ENCODE data around the gene SIRT3.

SIRT3 gene

DNA sequence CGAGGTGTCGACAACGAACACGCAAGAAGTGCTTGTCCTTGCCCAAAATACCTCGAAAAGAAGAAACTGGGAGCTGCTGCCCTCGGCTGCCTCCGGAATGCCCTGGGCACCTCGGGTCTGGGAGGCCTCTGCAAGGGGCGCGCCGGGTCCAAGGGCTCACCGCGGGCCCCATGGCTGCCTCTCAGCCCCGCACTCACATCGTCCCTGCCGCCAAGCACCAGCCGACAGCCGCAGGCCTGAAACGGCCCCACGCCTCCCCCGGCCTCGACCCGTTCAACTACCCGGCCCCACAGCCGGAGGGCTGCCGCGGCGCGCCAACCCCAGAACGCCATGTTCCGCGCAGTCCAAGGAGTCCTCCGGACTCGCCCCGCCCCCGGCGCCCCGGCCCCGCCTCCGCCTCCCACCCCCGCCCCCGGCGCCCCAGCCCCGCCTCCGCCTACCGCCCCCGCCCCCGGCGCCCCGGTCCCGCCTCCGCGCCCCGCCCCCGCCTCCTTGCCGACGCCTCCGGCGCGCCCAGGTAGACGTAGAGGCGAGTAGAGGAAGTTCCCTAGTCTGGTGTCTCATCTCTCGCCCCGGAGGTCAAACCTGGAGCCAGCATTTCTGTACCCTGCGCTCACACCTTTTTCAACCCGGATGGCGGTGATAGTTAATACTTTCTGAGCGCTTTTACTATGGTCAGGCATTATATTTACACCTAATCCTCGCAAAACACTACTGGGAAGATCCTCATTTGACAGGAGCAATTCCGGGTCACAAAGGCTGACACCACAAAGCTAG lies at the start of gene SIRT3:
TSS of gene SIRT3 (minus strand) at position 346 of the 777 bp plus-strand sequence. CDS start at position 332, 14 bp downstream.
- in situ Hi-C loops (cut with MboI; ENCODE audit: low sequenced_read_pairs) = no loop called here

DNA sequence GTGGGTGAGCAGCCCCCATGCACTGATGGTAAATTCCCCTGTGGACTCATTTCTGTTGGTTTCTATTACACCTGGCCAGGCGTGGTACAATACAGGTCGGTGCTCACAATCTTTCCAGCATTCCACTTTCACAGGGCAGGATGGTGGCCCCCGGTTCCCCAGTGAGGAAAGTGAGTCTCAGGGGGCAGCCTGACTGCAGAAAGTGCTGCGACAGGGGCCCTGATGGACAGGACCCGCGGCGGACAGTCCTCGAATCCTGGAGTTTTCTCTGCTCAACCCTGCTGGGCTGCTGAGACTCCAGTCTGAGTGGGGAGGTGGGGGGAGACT lies 49.7 kb upstream of the SIRT3 start:
- in situ Hi-C loops (cut with MboI; ENCODE audit: low sequenced_read_pairs) = no loop called here

DNA sequence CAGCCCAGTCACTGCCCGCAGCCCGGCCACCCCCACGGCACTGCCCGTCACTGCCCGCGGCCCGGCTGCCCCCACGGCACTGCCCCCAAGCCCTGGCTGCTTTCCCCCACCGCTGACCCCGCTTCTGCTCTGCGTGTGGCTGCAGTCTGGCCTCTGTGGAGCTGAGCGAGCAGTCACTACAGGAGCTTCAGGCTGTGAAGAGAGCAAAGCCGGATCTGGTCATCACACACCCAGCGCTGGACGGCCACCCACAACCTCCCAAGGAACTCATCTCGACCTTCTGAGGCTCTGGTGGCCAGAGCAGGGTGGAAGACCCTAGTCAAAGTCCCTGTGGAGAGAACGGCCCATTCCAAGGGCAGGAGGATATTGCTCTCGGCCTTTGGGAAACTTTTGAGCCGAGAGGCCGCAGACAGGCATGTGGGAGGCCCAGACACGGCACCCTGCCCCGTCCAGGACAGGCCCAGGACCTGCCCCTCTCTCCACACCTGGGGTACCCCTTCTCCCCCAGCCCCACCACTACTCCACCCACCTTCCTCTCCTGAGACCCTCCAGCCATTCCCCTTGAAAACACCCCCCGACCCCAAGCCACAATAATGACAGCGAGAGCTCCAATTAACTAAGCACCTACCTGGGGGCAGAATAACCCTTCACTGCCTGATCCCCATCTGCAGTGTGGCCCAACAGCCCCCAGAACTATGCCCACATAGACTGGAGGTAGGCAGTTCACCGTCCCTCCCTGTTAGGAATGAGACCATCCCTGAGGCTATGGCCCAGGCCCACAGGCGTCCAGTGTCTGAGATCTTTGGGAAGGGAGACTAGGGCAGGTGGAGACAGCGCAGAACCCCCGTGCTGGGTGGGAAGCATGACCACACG lies 49.1 kb upstream of the SIRT3 start:
- in situ Hi-C loops (cut with MboI; ENCODE audit: low sequenced_read_pairs) = no loop called here

DNA sequence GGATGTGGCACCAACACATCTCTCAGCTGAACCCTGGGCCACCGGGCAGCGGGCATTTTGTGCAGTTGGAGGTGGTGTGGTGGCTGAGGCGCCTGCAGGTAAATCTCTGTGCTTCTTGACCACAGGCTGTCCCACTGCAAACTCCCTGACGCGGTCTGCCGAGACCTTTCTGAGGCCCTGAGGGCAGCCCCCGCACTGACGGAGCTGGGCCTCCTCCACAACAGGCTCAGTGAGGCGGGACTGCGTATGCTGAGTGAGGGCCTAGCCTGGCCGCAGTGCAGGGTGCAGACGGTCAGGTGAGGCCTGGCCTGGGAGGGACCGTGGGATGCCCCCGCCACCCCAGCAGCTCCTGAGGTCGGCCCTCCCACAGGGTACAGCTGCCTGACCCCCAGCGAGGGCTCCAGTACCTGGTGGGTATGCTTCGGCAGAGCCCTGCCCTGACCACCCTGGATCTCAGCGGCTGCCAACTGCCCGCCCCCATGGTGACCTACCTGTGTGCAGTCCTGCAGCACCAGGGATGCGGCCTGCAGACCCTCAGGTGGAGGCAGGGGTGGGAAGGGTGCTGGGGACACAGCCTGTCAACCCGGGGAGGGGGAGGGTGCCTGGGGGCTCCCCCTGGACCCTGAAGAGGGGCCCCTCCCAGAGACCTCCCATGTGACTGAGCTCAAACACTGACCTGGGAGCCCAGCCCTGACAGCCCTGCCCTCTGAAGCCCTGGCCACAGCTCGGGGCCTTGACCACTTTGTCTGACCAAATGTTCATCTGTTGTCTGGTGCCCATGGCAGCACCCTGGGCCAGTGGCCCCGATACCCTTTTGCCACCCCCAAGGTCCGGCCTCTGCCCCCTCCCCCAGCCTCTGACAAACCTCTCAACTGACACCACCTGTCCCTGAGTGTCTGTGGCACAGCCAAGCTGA lies 48.2 kb upstream of the SIRT3 start:
- in situ Hi-C loops (cut with MboI; ENCODE audit: low sequenced_read_pairs) = no loop called here

DNA sequence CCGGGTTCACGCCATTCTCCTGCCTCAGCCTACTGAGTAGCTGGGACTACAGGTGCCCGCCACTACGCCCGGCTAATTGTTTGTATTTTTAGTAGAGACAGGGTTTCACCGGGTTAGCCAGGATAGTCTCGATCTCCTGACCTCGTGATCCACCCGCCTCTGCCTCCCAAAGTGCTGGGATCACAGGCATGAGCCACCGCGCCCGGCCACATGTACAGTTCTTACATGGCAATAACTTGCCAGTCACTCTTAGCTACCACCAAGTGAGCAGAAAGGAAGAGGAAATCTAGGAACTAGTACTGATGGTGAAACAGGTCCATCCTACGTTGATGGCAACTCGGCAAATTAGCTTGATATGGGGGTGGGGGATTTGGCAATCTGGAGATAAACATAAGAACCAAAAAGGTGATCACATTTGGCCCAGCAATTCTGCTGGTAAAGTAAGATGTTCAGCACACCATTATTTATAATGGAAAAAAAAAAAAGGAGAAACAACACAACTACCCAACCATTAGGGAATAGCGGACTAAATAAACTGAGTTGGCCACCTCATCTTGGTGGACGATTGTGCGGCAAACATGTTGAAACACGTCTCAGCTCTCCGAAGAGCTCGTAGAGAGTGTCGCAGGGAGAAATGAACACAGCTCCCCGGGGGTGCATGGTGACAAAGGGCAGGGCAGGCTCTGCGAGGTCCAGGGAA lies 47.4 kb upstream of the SIRT3 start:
- in situ Hi-C loops (cut with MboI; ENCODE audit: low sequenced_read_pairs) = no loop called here

DNA sequence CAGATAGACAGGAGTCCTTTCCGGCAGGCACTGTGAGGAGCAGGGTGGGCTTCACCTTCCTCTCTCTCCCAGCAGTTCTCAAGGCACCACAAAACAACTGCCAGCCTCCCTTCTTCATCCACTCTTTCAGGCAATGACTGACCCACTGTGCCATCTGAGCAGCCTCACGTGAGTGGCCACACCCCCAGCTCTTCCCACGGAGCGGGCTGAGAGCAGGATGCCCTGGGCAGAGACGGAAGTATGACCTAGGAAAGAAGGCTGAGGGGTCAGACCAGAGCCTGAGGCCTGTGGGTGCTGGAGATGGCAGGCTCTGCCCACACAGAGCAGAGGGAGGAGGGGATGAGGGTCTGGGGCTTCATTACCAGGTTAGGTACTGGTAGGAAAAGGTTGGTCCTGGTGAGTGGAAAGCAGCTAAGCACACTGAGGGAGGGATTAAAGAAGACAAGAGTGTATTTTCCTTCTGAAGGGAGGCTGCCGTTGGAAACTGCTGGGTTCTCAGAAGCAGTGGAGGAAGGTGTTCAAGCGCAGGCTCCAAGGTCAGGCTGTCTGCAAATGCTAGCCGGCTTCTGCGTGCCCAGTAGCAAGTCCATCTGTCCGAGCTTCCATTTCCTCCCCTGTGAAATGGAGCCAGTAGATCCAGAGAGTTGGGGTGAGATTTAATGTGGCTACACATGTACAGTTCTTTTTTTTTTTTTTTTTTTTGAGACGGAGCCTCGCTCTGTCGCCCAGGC lies 46.7 kb upstream of the SIRT3 start:
- in situ Hi-C loops (cut with MboI; ENCODE audit: low sequenced_read_pairs) = no loop called here

DNA sequence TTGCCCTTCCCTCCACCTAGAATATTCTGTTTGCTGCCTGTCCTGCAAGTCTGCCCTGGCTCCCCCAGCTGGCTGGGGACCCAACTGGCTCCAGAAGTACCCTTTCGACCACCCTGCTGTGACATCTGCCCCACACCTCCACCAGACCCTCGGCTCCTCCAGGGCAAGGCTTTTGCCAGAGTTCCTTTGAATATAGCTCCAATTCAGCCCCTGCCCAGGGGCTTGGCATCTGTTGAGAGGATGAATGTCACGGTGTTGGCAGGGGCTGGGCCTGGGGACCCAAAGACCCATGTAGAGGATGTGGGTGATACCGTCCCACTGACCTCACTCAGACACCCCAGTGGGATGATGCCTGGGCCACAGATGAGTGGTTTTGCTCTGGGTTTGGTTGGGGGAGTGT lies 46.0 kb upstream of the SIRT3 start:
- in situ Hi-C loops (cut with MboI; ENCODE audit: low sequenced_read_pairs) = no loop called here

DNA sequence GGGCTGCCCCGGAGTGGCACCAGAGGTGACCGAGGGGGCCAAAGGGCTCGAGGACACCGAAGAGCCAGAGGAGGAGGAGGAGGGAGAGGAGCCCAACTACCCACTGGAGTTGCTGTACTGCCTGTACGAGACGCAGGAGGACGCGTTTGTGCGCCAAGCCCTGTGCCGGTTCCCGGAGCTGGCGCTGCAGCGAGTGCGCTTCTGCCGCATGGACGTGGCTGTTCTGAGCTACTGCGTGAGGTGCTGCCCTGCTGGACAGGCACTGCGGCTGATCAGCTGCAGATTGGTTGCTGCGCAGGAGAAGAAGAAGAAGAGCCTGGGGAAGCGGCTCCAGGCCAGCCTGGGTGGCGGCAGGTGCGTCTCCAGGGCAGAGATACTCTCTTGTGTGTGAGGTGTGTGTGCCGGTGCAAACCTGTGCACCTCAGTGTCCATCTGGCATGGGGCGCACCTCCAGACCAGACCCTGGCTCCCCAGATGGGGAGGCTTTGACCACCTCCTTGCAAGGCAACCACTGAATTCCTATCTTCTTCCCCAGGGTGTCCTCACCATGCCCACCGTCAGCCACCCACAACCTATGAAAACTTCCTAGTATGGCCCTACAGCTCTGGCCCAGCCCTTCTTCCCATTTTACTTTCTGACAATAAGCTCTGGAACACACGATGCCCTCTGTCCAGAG lies 45.5 kb upstream of the SIRT3 start:
- in situ Hi-C loops (cut with MboI; ENCODE audit: low sequenced_read_pairs) = no loop called here

DNA sequence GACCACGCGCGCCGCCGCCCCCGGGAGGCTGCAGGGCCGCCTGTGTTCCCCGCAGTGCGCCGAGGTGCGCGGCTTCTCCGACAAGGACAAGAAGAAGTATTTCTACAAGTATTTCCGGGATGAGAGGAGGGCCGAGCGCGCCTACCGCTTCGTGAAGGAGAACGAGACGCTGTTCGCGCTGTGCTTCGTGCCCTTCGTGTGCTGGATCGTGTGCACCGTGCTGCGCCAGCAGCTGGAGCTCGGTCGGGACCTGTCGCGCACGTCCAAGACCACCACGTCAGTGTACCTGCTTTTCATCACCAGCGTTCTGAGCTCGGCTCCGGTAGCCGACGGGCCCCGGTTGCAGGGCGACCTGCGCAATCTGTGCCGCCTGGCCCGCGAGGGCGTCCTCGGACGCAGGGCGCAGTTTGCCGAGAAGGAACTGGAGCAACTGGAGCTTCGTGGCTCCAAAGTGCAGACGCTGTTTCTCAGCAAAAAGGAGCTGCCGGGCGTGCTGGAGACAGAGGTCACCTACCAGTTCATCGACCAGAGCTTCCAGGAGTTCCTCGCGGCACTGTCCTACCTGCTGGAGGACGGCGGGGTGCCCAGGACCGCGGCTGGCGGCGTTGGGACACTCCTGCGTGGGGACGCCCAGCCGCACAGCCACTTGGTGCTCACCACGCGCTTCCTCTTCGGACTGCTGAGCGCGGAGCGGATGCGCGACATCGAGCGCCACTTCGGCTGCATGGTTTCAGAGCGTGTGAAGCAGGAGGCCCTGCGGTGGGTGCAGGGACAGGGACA lies 44.8 kb upstream of the SIRT3 start:
- in situ Hi-C loops (cut with MboI; ENCODE audit: low sequenced_read_pairs) = no loop called here

DNA sequence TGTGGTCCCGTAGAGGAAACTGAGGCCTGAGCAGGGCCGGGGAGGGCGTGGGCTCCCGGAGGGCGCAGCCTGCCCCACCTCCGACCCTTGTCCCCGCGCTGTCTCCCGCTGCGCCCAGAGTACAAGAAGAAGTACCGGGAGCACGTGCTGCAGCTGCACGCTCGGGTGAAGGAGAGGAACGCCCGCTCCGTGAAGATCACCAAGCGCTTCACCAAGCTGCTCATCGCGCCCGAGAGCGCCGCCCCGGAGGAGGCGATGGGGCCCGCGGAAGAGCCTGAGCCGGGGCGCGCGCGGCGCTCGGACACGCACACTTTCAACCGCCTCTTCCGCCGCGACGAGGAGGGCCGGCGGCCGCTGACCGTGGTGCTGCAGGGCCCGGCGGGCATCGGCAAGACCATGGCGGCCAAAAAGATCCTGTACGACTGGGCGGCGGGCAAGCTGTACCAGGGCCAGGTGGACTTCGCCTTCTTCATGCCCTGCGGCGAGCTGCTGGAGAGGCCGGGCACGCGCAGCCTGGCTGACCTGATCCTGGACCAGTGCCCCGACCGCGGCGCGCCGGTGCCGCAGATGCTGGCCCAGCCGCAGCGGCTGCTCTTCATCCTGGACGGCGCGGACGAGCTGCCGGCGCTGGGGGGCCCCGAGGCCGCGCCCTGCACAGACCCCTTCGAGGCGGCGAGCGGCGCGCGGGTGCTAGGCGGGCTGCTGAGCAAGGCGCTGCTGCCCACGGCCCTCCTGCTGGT lies 44.0 kb upstream of the SIRT3 start:
- in situ Hi-C loops (cut with MboI; ENCODE audit: low sequenced_read_pairs) = no loop called here

DNA sequence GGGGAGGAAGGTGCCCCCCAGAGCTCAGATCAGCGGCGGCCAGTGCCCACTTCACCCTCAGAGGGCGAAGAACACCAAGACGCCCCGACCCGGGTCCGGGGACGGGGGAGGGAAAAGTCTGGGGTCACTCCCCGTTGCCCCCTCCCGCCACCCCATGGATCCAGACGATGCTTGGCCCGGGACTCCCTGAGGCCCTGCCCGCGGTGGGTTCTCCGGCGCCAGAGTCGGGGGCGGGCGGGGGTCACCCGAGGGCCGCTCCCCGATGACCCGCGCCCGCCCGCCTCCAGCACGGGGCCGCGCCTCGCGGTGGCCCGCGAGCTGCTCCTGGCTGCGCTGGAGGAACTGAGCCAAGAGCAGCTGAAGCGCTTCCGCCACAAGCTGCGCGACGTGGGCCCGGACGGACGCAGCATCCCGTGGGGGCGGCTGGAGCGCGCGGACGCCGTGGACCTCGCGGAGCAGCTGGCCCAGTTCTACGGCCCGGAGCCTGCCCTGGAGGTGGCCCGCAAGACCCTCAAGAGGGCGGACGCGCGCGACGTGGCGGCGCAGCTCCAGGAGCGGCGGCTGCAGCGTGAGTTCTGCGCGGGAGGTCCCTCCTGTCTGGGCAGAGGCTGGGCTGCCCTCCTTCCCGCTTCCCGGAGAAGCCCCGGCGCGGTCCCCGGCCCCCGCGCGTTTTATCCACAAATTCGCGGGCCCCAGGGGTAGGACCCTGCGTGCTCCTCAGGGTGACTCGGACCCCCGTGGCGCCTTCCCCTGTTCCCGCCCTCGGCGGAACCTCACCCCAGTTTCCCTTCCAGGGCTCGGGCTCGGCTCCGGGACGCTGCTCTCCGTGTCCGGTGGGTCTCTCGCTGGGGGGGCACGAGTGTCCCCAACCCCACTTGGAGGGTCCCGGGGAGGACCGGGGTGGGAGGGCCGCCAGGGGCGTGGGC lies 43.2 kb upstream of the SIRT3 start:
- in situ Hi-C loops (cut with MboI; ENCODE audit: low sequenced_read_pairs) = no loop called here

DNA sequence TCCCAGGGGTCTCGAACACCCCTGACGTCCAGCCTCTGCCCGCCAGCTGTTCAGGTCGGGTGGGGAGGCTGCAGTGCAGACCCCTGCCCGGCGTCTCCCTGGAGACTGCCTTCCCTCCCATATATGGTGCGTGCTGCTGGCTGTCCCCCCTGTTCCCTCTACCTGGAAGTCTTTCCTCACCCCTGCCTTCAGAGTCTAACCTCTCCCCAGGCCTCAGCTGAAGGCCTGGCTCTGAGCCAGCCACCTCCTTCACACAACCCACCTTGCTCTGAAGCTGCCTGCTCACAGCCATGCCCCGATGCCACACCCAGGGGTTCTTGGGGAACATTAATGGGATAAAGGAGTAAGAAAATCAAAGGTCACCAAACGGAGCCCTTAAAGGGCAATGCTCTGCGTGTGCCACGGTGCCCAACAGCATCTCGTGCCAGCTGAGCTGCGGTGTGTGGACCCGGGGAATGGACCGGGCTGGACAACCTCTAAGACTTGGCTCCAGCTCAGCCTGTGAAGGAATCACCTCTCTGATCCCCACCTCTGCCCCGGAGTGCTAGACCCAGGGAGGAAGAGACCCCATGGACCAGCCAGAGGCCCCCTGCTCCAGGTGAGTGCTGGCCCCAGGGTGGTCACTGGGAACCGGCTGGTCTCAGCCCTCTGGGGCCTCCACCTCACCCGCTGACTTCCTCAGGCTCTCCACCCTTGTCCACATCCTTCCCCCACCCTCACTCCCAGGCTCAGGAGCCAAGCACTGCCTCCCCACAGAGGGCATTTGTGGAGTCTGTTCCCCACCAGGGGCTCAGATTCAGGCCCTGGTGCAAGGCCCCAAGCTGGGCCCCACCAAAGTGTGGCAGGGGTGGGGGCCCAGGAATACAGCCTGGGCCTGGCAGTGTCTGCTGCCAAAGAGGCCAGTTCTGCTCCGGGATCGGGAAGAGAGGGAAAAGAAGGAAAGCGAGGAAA lies 42.1 kb upstream of the SIRT3 start, which contains the start of gene NLRP6:
TSS of gene NLRP6 (plus strand) at position 407 of the 951 bp plus-strand sequence. CDS start at position 570, 163 bp downstream.
- in situ Hi-C loops (cut with MboI; ENCODE audit: low sequenced_read_pairs) = no loop called here

DNA sequence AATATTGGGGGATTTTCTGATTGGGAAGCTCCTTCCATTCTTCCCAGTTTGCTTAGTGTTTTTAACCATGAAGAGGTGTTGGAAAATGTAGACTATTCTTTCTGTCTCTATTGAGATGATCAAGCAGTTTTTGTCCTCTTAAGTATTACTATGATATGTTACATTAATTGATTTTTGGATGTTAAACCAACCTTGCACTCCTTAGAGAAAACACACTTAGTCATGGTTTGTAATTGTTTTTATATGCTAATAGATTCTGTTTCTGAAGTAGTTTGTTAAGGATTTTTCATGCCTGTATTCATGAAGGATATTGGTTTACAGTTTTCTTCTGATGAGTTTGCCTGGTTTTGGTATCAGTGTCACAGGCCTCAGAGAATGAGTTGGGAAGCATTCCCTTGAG lies 40.1 kb upstream of the SIRT3 start:
- in situ Hi-C loops (cut with MboI; ENCODE audit: low sequenced_read_pairs) = no loop called here

DNA sequence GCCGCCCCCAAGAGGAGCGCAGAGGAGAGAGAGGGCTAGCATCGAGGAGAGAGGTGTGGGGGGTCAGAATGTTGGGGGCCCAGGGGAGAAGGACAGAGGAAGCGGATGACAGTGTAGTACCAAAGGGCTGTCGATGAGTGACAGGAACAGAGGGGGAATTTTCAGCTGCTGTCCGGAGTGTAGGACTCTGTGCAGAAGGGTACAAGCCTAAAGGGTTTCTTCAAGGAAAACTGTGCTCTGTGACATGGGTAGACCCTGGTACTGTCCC lies 36.7 kb upstream of the SIRT3 start:
- in situ Hi-C loops (cut with MboI; ENCODE audit: low sequenced_read_pairs) = no loop called here

DNA sequence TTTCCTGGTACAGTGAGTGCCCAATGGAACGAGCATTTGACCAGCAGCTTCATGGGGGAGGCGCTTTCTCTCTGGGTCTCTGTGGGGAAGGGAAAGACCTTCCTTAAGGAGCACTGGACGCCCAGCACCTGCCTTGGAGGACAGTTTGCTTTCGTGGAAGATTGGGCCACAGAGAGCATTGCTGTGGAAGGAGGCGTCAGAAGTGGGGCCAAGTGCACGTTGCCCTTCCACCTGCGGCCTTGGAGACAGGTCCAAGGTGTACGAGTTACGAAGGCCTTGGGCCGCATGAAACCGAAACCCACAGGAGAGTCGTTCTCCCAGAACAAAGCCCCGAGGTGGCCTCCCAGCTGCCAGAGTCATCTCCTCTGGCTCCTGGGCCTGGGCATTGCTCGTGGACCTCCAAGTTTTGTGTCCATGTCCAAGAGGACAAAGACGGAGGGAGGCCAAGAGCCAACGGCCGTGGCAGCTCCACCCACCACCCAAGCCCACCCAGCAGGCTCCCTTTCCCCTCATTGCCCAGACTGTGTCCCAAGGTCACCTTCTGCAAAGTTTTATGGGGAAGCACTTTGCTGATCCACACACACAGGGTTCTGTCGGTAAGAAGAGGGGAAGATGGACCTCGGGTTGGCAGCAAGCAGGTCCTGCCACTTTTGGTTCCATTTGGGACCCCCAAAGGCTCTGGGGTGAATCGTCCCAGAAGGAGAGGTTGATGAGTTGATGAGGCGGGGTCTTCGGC lies 36.2 kb upstream of the SIRT3 start:
- in situ Hi-C loops (cut with MboI; ENCODE audit: low sequenced_read_pairs) = no loop called here

Data from HL-60/S4 treated with phorbol 12-myristate 13-acetate at 8.2 ng/mL for 4 days and 3 days (cell line).